Measurements from ENCODE around the gene FEN1. TPM values are rescaled to one million over a fixed set of nuclear protein-coding genes. Genes with fewer than 3 reads are reported as not detected.

FEN1 gene
- polyA plus RNA-seq, 2 of the 4 experiments (the other 2 are of a cell fraction), result 38.4 to 105 TPM

GRCh38 chr11:61833471-61833870, 40.8 kb downstream of the FEN1 start:
- Histone ChIP-seq H3K4me3 (no peak overlapping the region), H3K4me2 (no peak overlapping the region; the same call in 2 of the 3 replicates), H3K4me1 (peaks cover 68% of the 10 kb centered on the region), H3K27ac (no peak overlapping the region), H3K9me3 (no peaks in the 10 kb centered on the region)
- 93% methylated on average over 11 of the region's 11 CpGs for WGBS (ENCODE audit: missing lambda C conversion rate)
- ChIA-PET CTCF (interaction anchor here (1.5 to 1.6 kb wide), 2 partner anchors 16 to 276 kb away, joined by 3 to 4 read pairs; partner anchors contain the start of gene FADS1), POLR2A (interaction anchor here (0.6 kb wide), 1 partner anchor 278 kb away, joined by 3 read pairs; no protein-coding TSS in a partner anchor)
- ATAC-seq, result no peak
- no peak for TF ChIP-seq REST (IDR thresholded peaks at IDR 0.05)
- TF ChIP-seq HES2 (IDR thresholded peaks at IDR 0.05), result no peak
- no peak for TF ChIP-seq RNF2 (IDR thresholded peaks at IDR 0.05; ENCODE audit: borderline replicate concordance, low read depth)
- TF ChIP-seq HEYL (CRISPR knock-in tag; IDR thresholded peaks at IDR 0.05), result no peak
- no peak for TF ChIP-seq CEBPB (IDR thresholded peaks at IDR 0.05)
- no peak for TF ChIP-seq ELK1 (IDR thresholded peaks at IDR 0.05; ENCODE audit: low read depth, low read length)
- no peak for TF ChIP-seq EHF (CRISPR knock-in tag; IDR thresholded peaks at IDR 0.05)
- TF ChIP-seq FOSL2 (IDR thresholded peaks at IDR 0.05), result no peak
- no peak for TF ChIP-seq FOSL2 (CRISPR knock-in tag; IDR thresholded peaks at IDR 0.05)
- TF ChIP-seq CHD4 (IDR thresholded peaks at IDR 0.05; ENCODE audit: borderline replicate concordance), result no peak
- no peak for TF ChIP-seq EP300 (IDR thresholded peaks at IDR 0.05)
- no peak for TF ChIP-seq HOXB5 (CRISPR knock-in tag; IDR thresholded peaks at IDR 0.05)
- TF ChIP-seq CBX8 (IDR thresholded peaks at IDR 0.05), result no peak
- no peak for TF ChIP-seq HDAC2 (IDR thresholded peaks at IDR 0.05)
- TF ChIP-seq HOXA7 (CRISPR knock-in tag; IDR thresholded peaks at IDR 0.05), result no peak
- no peak for TF ChIP-seq POLR2AphosphoS2 (conservative IDR thresholded peaks at IDR 0.05; ENCODE audit: low read length)
- no peak for TF ChIP-seq FOSB (CRISPR knock-in tag; IDR thresholded peaks at IDR 0.05)
- no peak for TF ChIP-seq GATA3 (IDR thresholded peaks at IDR 0.05; ENCODE audit: borderline replicate concordance)
- no peak for TF ChIP-seq ZSCAN20 (CRISPR knock-in tag; IDR thresholded peaks at IDR 0.05)
- TF ChIP-seq CTCF (IDR thresholded peaks at IDR 0.05), result no peak
- TF ChIP-seq BHLHE40 (IDR thresholded peaks at IDR 0.05; ENCODE audit: low read depth, low read length), result no peak
- no peak for FAIRE-seq
- DNase-seq (ENCODE audit: low read depth in 1 of 2, low spot score in 1 of 2), result no peak

GRCh38 chr11:61833926-61834277, 41.2 kb downstream of the FEN1 start:
- 92% methylated on average over 12 of the region's 12 CpGs for WGBS (ENCODE audit: missing lambda C conversion rate)
- H3K4me3 ChIP-seq, result no peak overlapping the region

More at GRCh38 chr11:61833926-61834277, 41.2 kb downstream of the FEN1 start:
- Histone ChIP-seq H3K4me2 (peak overlapping the region; percentile 41; the same call in 1 of the 3 replicates), H3K9me3 (no peaks in the 10 kb centered on the region), H3K27ac (peak overlapping the region in 1 of 2 experiments; percentile 62; a peak in 2 of 6 replicates), H3K4me1 (peaks cover 68% of the 10 kb centered on the region)
- ATAC-seq (peak in 1 of 2 experiments; percentile 18; a peak in 3 of 6 replicates), FAIRE-seq (no peak), DNase-seq (ENCODE audit: low read depth in 1 of 2, low spot score in 1 of 2) (no peak)
- no peak for TF ChIP-seq HEYL (CRISPR knock-in tag; IDR thresholded peaks at IDR 0.05)
- no peak for TF ChIP-seq POLR2AphosphoS2 (conservative IDR thresholded peaks at IDR 0.05; ENCODE audit: low read length)
- CTCF ChIA-PET, result interaction anchor here (0.8 to 1.6 kb wide), 4 partner anchors 17 to 276 kb away, joined by 3 to 4 read pairs (median 3); partner anchors contain the start of gene FADS1
- POLR2A ChIA-PET, result no interaction called here

Measured in A549 (cell line).